ENCODE measurements around the gene B9D2.

- TF ChIP-seq POLR2AphosphoS5 (IDR thresholded peaks at IDR 0.05; ENCODE audit: low read depth, low read length) (no peak), TAF1 (IDR thresholded peaks at IDR 0.05; ENCODE audit: borderline replicate concordance, low read depth, low read length) (no peak), POLR2A (IDR thresholded peaks at IDR 0.05; ENCODE audit: low read depth, low read length) (no peak)
Observed at GRCh38 chr19:41377977-41378709, 14.2 kb upstream of the B9D2 start.
